Small intestine (tissue), 16 donors: ENCODE data around the gene UBA1. TPM values are rescaled to one million over a fixed set of nuclear protein-coding genes. Genes with fewer than 3 reads are reported as not detected.

Experiments used
- DNase-seq, 2 donors: peaks; one replicate each; pipeline versions ENCODE4 v3.0.0 to v3.0.0-alpha.2; 2013
- FAIRE-seq: peaks from 2 replicates; lab custom pipeline; 2012; peaks lifted over from hg19 to GRCh38; lab: Jason Lieb, UNC
- H3K27ac ChIP-seq, 3 donors: one replicate each; pipeline ENCODE4 v1.5.1; 2013; ENCODE audit warnings: low read length in 2 of 3, mild to moderate bottlenecking in 2 of 3, control low read depth in 1 of 3, inconsistent platforms in 1 of 3, low read depth in 1 of 3, moderate library complexity in 1 of 3
- H3K27me3 ChIP-seq, 3 donors: one replicate each; pipeline ENCODE4 v1.6.1; 2013; ENCODE audit warnings: low read length in 3 of 3, inconsistent platforms in 1 of 3; ENCODE audit not compliant: control insufficient read depth in 3 of 3, insufficient read depth in 3 of 3
- H3K36me3 ChIP-seq, 3 donors: one replicate each; pipeline ENCODE4 v1.6.1; 2013; ENCODE audit warnings: low read length in 3 of 3, inconsistent platforms in 1 of 3, low read depth in 1 of 3, mild to moderate bottlenecking in 1 of 3, moderate library complexity in 1 of 3; ENCODE audit not compliant: control insufficient read depth in 3 of 3, insufficient read depth in 2 of 3
- H3K4me1 ChIP-seq, 3 donors: one replicate each; pipeline ENCODE4 v1.6.1; 2013; ENCODE audit warnings: low read length in 2 of 3, inconsistent platforms in 1 of 3, low read depth in 1 of 3, mild to moderate bottlenecking in 1 of 3, moderate library complexity in 1 of 3; ENCODE audit not compliant: control insufficient read depth in 3 of 3, insufficient read depth in 2 of 3
- H3K4me3 ChIP-seq, 3 donors: one replicate each; pipeline ENCODE4 v1.5.1; 2013; ENCODE audit warnings: low read length in 3 of 3, control low read depth in 1 of 3, inconsistent platforms in 1 of 3, low read depth in 1 of 3, mild to moderate bottlenecking in 1 of 3, moderate library complexity in 1 of 3
- H3K9me3 ChIP-seq, 2 donors: one replicate each; pipeline ENCODE4 v1.6.1; 2013; ENCODE audit warnings: low read depth in 1 of 2, low read length in 1 of 2; ENCODE audit not compliant: control insufficient read depth in 2 of 2, insufficient read depth in 1 of 2
- WGBS, 3 donors: extraction: QIAGEN DNeasy Blood & Tissue Kit; methylation state at CpG; one replicate each; pipeline ENCODE4 v1.1.7; 2013; 5-methylcytosine and 5-hydroxymethylcytosine counted together
- long read RNA-seq, 10 donors: transcript quantifications; one replicate each; lab custom pipeline, GENCODE V29; 2026
- polyA plus RNA-seq, 4 donors: library from polyadenylated mRNA; stranded (reverse) in 3 of 4; unstranded in 1 of 4; fragments of 200-250 nt in 3 of 4; fragments of 120-200 nt in 1 of 4; gene quantifications; one replicate each; pipeline versions ENCODE4 v1.2.1 to v1.2.3, GENCODE V29; 2013
- donor health status: healthy with polysubstance abuse.
- donor health status: control.
- donor health status: control.
- donor health status: Bipolar disorder and iron deficiency.
- donor health status: healthy.

UBA1 gene
- 100 to 1,000 TPM in 2 of 4 donors, 10 to 100 TPM in 2; 90.5 to 148 (median 98.3) TPM for polyA plus RNA-seq
- long read RNA-seq, donor 1, transcript UBA1-201 (26 exons, 3,559 nt) = major isoform, 8 of 95 reads
- long read RNA-seq, donor 1, partial matches to known transcripts = 85 of 95 reads
- long read RNA-seq, donor 1, other reads (novel, unspliced or antisense) = 0 of 95 reads
- long read RNA-seq, donor 2, transcript UBA1-201 (26 exons, 3,559 nt) = major isoform, 6 of 21 reads
- long read RNA-seq, donor 2, partial matches to known transcripts = 14 of 21 reads
- long read RNA-seq, donor 2, other reads (novel, unspliced or antisense) = 0 of 21 reads
- long read RNA-seq, donor 3, partial matches to known transcripts = 97 of 101 reads
- long read RNA-seq, donor 3, other reads (novel, unspliced or antisense) = 0 of 101 reads
- long read RNA-seq, donor 4 = 0 reads
- long read RNA-seq, donor 5, partial matches to known transcripts = 25 of 28 reads
- long read RNA-seq, donor 5, other reads (novel, unspliced or antisense) = 0 of 28 reads
- long read RNA-seq, donor 6, transcript UBA1-201 (26 exons, 3,559 nt) = major isoform, 5 of 52 reads
- long read RNA-seq, donor 6, partial matches to known transcripts = 44 of 52 reads
- long read RNA-seq, donor 6, other reads (novel, unspliced or antisense) = 0 of 52 reads
- long read RNA-seq, donor 7, transcript UBA1-201 (26 exons, 3,559 nt) = major isoform, 15 of 111 reads
- long read RNA-seq, donor 7, partial matches to known transcripts = 95 of 111 reads
- long read RNA-seq, donor 7, other reads (novel, unspliced or antisense) = 0 of 111 reads
- long read RNA-seq, donor 8, partial matches to known transcripts = 5 of 8 reads
- long read RNA-seq, donor 8, other reads (novel, unspliced or antisense) = 0 of 8 reads
- long read RNA-seq, donor 9, partial matches to known transcripts = 0 of 3 reads
- long read RNA-seq, donor 9, other reads (novel, unspliced or antisense) = 0 of 3 reads
- long read RNA-seq, donor 10, transcript UBA1-201 (26 exons, 3,559 nt) = major isoform, 5 of 38 reads
- long read RNA-seq, donor 10, partial matches to known transcripts = 30 of 38 reads
- long read RNA-seq, donor 10, other reads (novel, unspliced or antisense) = 0 of 38 reads

GRCh38 chrX:47193475-47194193 is at the start of gene UBA1:
TSS of gene UBA1 (plus strand) at chrX:47193829. CDS start at chrX:47198803, 4,974 bp downstream.
- Histone ChIP-seq H3K36me3 (peaks cover 0 to 24% (median 2%) of the 10 kb centered on the region in 3 donors), H3K27me3 (no peaks in the 10 kb centered on the region), H3K27ac (peak within 1 kb of the TSS; percentile 85 to 97 (median 93)), H3K9me3 (no peaks in the 10 kb centered on the region), H3K4me3 (peak within 1 kb of the TSS; percentile 77 to 97 (median 91)), H3K4me1 (peaks cover 0 to 24% (median 5%) of the 10 kb centered on the region in 3 donors)
- 0 to 1% (median 0%) methylated on average over 20 to 50 of the region's 50 CpGs for WGBS, 3 donors
- peak; percentile 95 for DNase-seq
- no peak for FAIRE-seq

GRCh38 chrX:47143894-47144625 is 49.6 kb upstream of the UBA1 start:
- peak overlapping the region; percentile 39 to 99 (median 98) for H3K27ac ChIP-seq
- H3K4me3 ChIP-seq = peak overlapping the region; percentile 46 to 92 (median 50)
- peaks cover 0 to 2% of the 10 kb centered on the region in 2 donors for H3K9me3 ChIP-seq
- peaks cover 0 to 31% (median 0%) of the 10 kb centered on the region in 3 donors for H3K36me3 ChIP-seq
- 2 to 44% (median 16%) methylated on average over 17 to 45 of the region's 46 CpGs for WGBS, 3 donors
- H3K4me1 ChIP-seq = peaks cover 3 to 5% (median 3%) of the 10 kb centered on the region in 3 donors
- DNase-seq (peak; percentile 36 to 82), FAIRE-seq (no peak)
- no peaks in the 10 kb centered on the region for H3K27me3 ChIP-seq

GRCh38 chrX:47144626-47145394 is 48.8 kb upstream of the UBA1 start, which contains the start of the genes NDUFB11 and RBM10:
TSS of gene NDUFB11 (minus strand) at chrX:47144702. CDS start at chrX:47144679, 23 bp downstream.
TSS of gene RBM10 (plus strand) at chrX:47145221. CDS start at chrX:47147482, 2,261 bp downstream.
- peak within 1 kb of the TSS; percentile 50 to 92 (median 54) for H3K4me3 ChIP-seq

GRCh38 chrX:47145395-47146120 is 48.1 kb upstream of the UBA1 start:
- DNase-seq (no peak), FAIRE-seq (no peak)
- H3K4me3 ChIP-seq = peak overlapping the region; percentile 50 to 92 (median 54)
- H3K9me3 ChIP-seq = peaks cover 0 to 3% of the 10 kb centered on the region in 2 donors
- H3K4me1 ChIP-seq = peaks cover 3 to 5% (median 3%) of the 10 kb centered on the region in 3 donors
- H3K27me3 ChIP-seq = no peaks in the 10 kb centered on the region
- peaks cover 0 to 29% (median 0%) of the 10 kb centered on the region in 3 donors for H3K36me3 ChIP-seq
- peak overlapping the region; percentile 39 to 99 (median 98) for H3K27ac ChIP-seq
- WGBS, 3 donors = 1 to 46% (median 13%) methylated on average over 28 to 39 of the region's 39 CpGs

More at GRCh38 chrX:47144626-47145394, 48.8 kb upstream of the UBA1 start, which contains the start of the genes NDUFB11 and RBM10:
- FAIRE-seq (peak; percentile 70), DNase-seq (peak; percentile 91 to 92)
- H3K27ac ChIP-seq = peak within 1 kb of the TSS; percentile 39 to 99 (median 98)
- H3K9me3 ChIP-seq = peaks cover 0 to 3% of the 10 kb centered on the region in 2 donors
- peaks cover 0 to 33% (median 0%) of the 10 kb centered on the region in 3 donors for H3K36me3 ChIP-seq
- no peaks in the 10 kb centered on the region for H3K27me3 ChIP-seq
- WGBS, 3 donors = 0 to 47% (median 7%) methylated on average over 32 to 54 of the region's 54 CpGs
- peaks cover 3 to 5% (median 3%) of the 10 kb centered on the region in 3 donors for H3K4me1 ChIP-seq

GRCh38 chrX:47146121-47146935 is 47.3 kb upstream of the UBA1 start:
- Histone ChIP-seq H3K4me3 (peak overlapping the region; percentile 41 to 92 (median 50)), H3K4me1 (peaks cover 3 to 5% (median 3%) of the 10 kb centered on the region in 3 donors), H3K27ac (peak overlapping the region in 2 of 3 donors; percentile 98 to 99), H3K9me3 (peaks cover 0 to 3% of the 10 kb centered on the region in 2 donors), H3K36me3 (peaks cover 0 to 27% (median 0%) of the 10 kb centered on the region in 3 donors), H3K27me3 (no peaks in the 10 kb centered on the region)
- 0 to 20% (median 8%) methylated on average over 7 to 10 of the region's 10 CpGs for WGBS, 3 donors
- FAIRE-seq (no peak), DNase-seq (peak; percentile 41 to 64)
